GM21526 (cell line): Measurements from ENCODE around the gene NOP58.
"Not testable (repeated sequence)": the region's sequence is repeated elsewhere in the genome, so short reads cannot be mapped to it uniquely, and the experiment has no call there.

Experiments
- ATAC-seq: cut with Tn5 transposase; IDR thresholded peaks from one replicate; pipeline ENCODE4 v1.9.1; 2021; ENCODE audit warnings: moderate library complexity; ENCODE audit not compliant: unreplicated experiment, low FRiP score

The NOP58 gene

DNA sequence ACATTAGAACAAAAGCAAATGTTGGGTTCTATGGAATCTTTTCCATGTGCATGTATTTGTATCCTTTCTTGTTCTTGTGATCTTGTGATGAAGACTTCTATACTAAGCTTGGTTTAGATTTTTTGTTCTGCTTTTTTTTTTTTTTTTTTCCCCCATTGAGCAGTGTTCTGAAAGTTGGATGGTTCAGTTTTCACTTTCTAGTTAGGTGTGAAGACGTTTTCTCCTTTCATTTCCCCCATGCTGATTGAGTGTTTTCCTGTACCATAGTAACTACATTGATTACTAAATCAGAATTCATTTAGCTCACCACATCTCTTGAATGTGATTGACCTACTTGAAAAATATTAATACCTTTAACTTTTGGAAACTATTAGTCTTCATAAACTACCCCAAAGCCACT, 34.1 kb downstream of the NOP58 start:
- ATAC-seq: peak; percentile 73

DNA sequence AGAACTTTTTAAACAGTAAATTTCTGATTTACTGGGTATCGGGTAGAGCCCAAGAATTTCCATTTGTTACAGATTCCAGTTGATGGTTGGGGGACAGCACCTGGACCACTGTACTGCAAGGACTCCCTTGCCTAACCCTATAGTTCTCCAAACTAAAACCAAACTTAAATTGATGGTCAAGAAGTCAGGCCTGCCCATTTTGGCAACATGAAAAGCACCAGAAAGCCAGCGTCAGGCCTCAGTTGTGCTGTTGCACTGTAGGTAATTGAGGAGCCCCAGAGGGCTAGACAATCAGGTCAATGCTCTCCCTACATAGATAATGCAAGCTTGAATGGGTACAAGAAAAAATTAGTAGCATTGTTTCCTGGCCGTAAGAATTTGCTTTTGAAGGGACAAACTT, 40.5 kb downstream of the NOP58 start:
- ATAC-seq: no peak

GRCh38 chr2:202307690-202308089, 42.1 kb downstream of the NOP58 start:
- no peak for ATAC-seq

DNA sequence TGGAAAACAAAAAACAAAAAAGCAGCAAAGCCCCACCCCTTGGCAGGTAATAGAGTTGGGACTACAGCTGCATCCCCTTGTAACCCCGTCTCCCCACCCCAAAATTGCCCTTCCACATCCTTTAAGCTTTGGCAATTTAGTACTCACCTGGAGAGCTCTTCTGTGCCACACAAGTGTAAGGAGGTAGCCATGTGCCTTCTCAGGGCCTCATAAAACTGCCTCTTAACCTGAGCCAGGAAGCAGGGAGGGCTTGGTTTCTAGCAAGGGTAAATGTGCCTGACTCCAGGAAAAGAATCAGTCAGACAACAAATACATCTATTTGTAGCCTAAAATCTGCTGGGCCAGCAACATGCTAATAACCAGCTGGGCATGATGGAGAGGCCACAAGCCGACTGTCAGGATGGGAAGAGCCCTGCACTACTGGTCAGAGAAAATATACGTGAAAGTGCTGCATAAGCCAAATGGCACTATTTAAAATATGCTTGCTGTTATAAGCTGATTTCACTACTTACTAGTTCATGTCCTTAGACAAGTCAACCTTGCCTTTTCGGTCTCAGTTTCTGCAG, 46.3 kb downstream of the NOP58 start:
- no peak for ATAC-seq

GRCh38 chr2:202314116-202314515, 48.6 kb downstream of the NOP58 start:
- no peak for ATAC-seq

DNA sequence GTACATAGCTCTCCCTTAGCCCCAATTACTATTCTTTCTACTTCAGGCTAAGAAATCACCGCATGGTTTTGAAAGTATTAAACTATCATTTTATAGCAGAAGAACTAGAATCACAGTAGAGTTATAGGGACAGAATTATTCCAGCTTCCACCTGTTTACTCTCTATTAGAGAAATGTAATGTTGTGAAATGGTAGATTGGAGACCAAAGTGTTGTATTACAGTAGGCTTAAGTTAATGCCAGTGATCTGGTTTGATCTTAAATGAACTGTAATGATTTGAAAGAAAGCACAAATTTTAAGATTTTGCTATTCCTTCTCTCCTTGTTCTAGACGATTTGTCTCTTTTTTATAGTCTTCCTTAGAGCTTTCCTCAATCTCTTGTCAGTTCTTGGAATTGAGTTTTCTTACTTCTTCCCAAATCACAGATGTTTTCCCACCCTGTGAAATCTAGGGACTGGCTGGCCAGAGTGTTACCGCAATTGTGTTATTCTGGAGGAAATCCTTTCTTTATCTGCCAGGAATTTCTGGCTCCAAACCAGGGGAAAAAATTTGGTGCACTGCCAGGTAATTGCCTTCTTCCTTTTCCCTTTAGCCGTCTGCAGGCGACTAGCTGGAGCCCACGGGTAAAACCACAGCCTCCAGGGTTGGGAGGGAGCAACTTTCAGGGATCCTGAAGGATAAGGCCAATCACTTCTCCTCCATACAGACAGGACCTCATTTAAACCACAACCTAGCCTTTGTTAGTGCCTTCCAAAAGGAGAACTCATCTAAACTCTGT, 51.7 kb downstream of the NOP58 start:
- ATAC-seq: no peak

GRCh38 chr2:202320362-202320761, 54.8 kb downstream of the NOP58 start:
- not testable (repeated sequence) for ATAC-seq

DNA sequence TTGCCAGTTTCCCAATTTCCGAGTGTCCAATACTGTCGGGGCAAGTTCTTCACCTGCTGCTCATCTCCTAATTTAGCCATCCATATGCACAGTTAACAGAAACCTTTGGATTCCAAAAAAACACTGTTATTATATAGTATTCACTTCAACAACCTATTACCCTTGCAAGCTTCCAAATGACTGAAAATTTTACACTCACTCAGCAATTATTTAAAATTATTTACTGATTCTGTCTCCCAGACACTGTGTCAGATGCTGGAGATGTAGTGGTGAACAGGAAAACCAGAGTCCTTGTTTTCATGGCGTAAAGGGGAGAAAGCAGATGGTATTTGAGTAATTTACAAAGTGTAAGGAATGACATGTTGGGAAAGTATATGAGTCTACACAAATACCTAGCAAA, 56.9 kb downstream of the NOP58 start:
- ATAC-seq: no peak

DNA sequence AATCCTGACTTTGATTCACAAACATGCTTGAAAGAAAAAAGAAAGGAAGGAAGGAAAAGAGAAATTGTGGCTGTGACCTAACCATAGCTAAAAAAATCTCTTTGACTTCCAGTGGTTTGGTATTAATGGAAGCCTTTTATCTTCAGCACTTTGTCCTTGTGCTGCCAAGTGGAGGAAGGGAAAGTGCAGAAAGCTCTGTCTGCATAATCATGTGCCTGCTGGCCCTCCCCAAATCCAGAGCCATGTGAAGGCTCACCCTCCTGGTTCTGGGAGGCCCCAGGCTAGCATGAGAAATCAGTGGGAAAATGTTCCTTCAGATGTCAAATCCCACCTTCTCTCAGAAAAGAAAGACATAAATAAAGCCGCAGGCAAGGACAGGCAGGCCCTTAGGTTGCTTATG, 62.3 kb downstream of the NOP58 start:
- ATAC-seq: no peak

GRCh38 chr2:202335791-202336467, 70.4 kb downstream of the NOP58 start:
- ATAC-seq: no peak

DNA sequence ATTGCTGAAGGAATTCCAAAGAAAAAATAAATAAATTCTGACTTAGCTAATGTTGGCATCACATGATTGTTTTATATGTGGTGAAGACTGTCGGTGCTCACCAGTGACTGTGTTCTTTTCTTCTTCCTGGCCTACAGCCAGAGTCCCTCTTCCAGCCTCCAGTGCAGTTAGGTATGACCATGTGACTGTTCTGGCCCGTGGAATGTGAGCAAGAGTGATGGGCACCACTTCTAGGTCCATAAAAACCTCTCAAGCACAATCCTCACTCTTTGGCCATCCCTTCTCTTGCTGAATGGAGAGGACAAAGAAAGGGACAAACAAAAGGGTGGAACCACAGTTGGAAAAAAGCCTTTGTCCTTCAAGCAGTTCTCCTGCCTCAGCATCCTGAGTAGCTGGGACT, 71.6 kb downstream of the NOP58 start:
- ATAC-seq: no peak

GRCh38 chr2:202337706-202338346, 72.3 kb downstream of the NOP58 start:
- no peak for ATAC-seq

DNA sequence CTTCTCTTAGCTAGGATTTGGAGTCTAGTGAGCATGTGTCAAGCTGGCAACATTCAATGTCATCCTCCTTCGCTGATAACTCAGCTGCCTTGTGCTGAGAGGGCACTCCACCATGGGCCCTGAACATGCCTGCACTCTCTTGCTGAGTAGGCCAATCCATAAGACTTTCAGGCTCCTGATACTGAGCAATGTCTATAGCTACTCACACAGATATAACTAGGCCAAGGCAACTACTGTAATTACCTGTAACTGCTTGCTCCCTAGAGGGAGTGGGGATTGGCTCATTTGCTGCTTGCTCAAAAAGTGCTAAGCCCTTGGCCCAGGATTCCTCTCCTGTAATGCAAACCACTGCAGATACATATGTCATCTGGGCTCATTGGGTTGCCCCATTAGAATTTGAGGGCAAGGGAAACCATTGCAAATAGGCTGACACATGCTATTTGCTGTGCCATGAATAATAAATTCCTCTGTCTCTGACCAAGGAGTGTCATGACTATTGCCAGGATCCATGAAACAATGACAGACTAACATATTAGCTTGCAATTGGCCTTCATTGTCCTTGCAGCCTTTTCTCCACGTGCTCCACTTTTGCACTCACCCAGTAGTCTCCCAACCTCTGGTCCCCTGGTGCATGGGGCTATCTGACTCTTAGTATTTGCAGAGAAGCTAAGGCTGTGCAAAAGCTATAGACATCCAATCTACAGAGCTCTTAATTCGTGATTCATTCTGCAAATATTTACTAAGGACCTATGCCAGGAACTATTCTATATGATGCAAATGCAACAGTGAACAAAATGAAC, 73.7 kb downstream of the NOP58 start:
- ATAC-seq: no peak

- no peak for ATAC-seq
Measured at GRCh38 chr2:202344178-202344577, 78.6 kb downstream of the NOP58 start.

DNA sequence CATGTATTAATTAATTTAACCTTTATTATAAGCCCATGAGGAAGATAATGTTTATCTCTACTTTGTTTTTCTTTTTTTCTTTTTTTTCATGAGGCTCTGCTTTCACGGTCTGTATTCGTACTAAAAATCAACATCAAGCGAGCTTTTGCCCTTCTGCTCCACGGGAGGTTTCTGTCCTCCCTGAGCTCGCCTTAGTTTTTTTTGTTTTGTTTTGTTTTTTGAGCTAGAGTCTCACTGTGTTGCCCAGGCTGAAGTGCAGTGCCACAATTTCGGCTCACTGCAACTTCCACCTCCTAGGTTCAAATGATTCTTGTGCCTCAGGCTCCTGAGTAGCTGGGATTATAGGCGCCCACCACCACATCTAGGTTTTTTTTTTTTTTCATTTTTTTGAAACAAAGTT, 80.6 kb downstream of the NOP58 start:
- ATAC-seq: no peak
